Progenitor cell of endocrine pancreas (in vitro differentiated cells): ENCODE results near the gene HEMGN. TPM values are rescaled to one million over a fixed set of nuclear protein-coding genes. Genes with fewer than 3 reads are reported as not detected.

ENCODE experiments used
- DNase-seq: peaks from one replicate; pipeline ENCODE4 v3.0.0; 2021; ENCODE audit warnings: low spot score; ENCODE audit not compliant: unreplicated experiment
- H3K27ac Mint-ChIP-seq: 2 replicates; pipeline ENCODE4 v1.8.0; 2021; ENCODE audit warnings: mild to moderate bottlenecking, moderate library complexity, mixed read lengths
- H3K27me3 Mint-ChIP-seq: 2 replicates; pipeline ENCODE4 v1.8.0; 2021; ENCODE audit warnings: mixed read lengths
- H3K36me3 Mint-ChIP-seq: 2 replicates; pipeline ENCODE4 v1.8.0; 2022; ENCODE audit warnings: mixed read lengths; ENCODE audit not compliant: insufficient read depth
- H3K4me1 Mint-ChIP-seq: 2 replicates; pipeline ENCODE4 v1.8.0; 2021; ENCODE audit warnings: low read depth, mixed read lengths
- H3K4me3 Mint-ChIP-seq: 2 replicates; pipeline ENCODE4 v1.8.0; 2021; ENCODE audit warnings: low read depth, mild to moderate bottlenecking, moderate library complexity, mixed read lengths
- H3K9me3 Mint-ChIP-seq: 2 replicates; pipeline ENCODE4 v1.8.0; 2021; ENCODE audit warnings: low read depth, mixed read lengths
- CTCF ChIP-seq: fragments of 200-600 bp; sonication (generic); IDR thresholded peaks from one replicate; pipeline ENCODE4 v1.5.0; 2021; ENCODE audit warnings: antibody characterized with exemption, mild to moderate bottlenecking; ENCODE audit not compliant: unreplicated experiment
- total RNA-seq: library from RNA; stranded (reverse); gene quantifications from 2 replicates; pipeline ENCODE4 v1.2.1, GENCODE V29; 2021

HEMGN gene
- total RNA-seq, 1 donor from 2014 or later: not detected

- Mint-ChIP-seq H3K9me3 (no peaks in the 10 kb centered on the region), H3K36me3 (peaks cover 9% of the 10 kb centered on the region), H3K4me1 (peaks cover 3% of the 10 kb centered on the region), H3K27ac (no peak overlapping the region), H3K4me3 (no peak overlapping the region), H3K27me3 (peaks cover 5% of the 10 kb centered on the region)
- no peak for TF ChIP-seq CTCF
- no peak for DNase-seq
Measured at GRCh38 chr9:97919217-97919813, 18.7 kb downstream of the HEMGN start.

- Mint-ChIP-seq H3K4me3 (no peak overlapping the region), H3K27ac (no peak overlapping the region), H3K27me3 (no peaks in the 10 kb centered on the region), H3K36me3 (peaks cover 13% of the 10 kb centered on the region), H3K4me1 (peaks cover 3% of the 10 kb centered on the region), H3K9me3 (no peaks in the 10 kb centered on the region)
- TF ChIP-seq CTCF: no peak
- DNase-seq: no peak
Measured at GRCh38 chr9:97918611-97919010, 19.4 kb downstream of the HEMGN start.

- DNase-seq: no peak
- H3K4me3 Mint-ChIP-seq: no peak overlapping the region
- no peak overlapping the region for H3K27ac Mint-ChIP-seq
- H3K9me3 Mint-ChIP-seq: no peaks in the 10 kb centered on the region
- no peak for TF ChIP-seq CTCF
- no peaks in the 10 kb centered on the region for H3K27me3 Mint-ChIP-seq
- H3K36me3 Mint-ChIP-seq: peaks cover 23% of the 10 kb centered on the region
- no peaks in the 10 kb centered on the region for H3K4me1 Mint-ChIP-seq
Measured at GRCh38 chr9:97911970-97912369, 26.0 kb downstream of the HEMGN start.

GRCh38 chr9:97911528-97911927 lies 26.4 kb downstream of the HEMGN start:
- Mint-ChIP-seq H3K9me3 (no peaks in the 10 kb centered on the region), H3K4me3 (no peak overlapping the region), H3K27ac (no peak overlapping the region), H3K27me3 (no peaks in the 10 kb centered on the region), H3K4me1 (no peaks in the 10 kb centered on the region), H3K36me3 (peaks cover 23% of the 10 kb centered on the region)
- DNase-seq: no peak
- no peak for TF ChIP-seq CTCF

- Mint-ChIP-seq H3K36me3 (peaks cover 21% of the 10 kb centered on the region), H3K27ac (no peak overlapping the region), H3K9me3 (no peaks in the 10 kb centered on the region)
Measured at GRCh38 chr9:97910357-97910756, 27.6 kb downstream of the HEMGN start.

More at GRCh38 chr9:97910357-97910756, 27.6 kb downstream of the HEMGN start:
- no peaks in the 10 kb centered on the region for H3K4me1 Mint-ChIP-seq
- H3K4me3 Mint-ChIP-seq: no peak overlapping the region
- DNase-seq: no peak
- no peaks in the 10 kb centered on the region for H3K27me3 Mint-ChIP-seq
- no peak for TF ChIP-seq CTCF
